ENCODE data around the gene JMJD1C. TPM values are rescaled to one million over a fixed set of nuclear protein-coding genes. Genes with fewer than 3 reads are reported as not detected.

The JMJD1C gene
- total RNA-seq, 1 donor from 2014 or later: 143 TPM

DNA sequence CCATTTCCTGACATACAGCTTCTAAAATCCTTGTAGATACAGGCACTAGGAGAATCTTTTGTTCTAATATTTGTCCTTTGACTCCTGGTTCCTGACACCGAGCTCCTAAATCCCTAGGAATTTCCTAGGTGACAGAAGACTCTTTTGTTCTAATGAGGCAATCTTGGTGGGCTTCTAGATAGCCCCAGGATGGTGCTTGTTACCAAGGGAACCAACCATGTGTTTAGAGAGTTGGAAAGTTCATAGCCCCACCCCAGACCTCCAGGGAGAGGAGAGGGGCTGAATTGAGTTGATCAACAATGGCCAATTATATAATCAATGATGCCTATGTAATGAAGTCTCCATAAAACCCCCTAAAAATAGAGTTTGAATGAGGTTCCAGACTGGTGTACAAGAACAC is 145.1 kb downstream of the JMJD1C start:
- H3K4me2 ChIP-seq: peak overlapping the region; percentile 62
- Mint-ChIP-seq H3K4me3 (no peak overlapping the region), H3K27me3 (ENCODE audit: insufficient read depth, low read depth) (peaks cover 2% of the 10 kb centered on the region), H3K36me3 (peaks cover 23% of the 10 kb centered on the region), H3K9me3 (peaks cover 2% of the 10 kb centered on the region), H3K27ac (no peak overlapping the region), H3K4me1 (peaks cover 16% of the 10 kb centered on the region)
- no peak overlapping the region for H3K9ac ChIP-seq
- peaks cover 13% of the 10 kb centered on the region for H4K20me1 ChIP-seq (ENCODE audit: low read depth)
- peak; percentile 78 for DNase-seq (ENCODE audit: low spot score)
- peak overlapping the region; percentile 16 for H3K4me3 ChIP-seq
- H3K27me3 ChIP-seq: no peaks in the 10 kb centered on the region
- peaks cover 12% of the 10 kb centered on the region for H3K4me1 ChIP-seq
- no peaks in the 10 kb centered on the region for H3F3A ChIP-seq (ENCODE audit: low read depth)
- H3K36me3 ChIP-seq: no peaks in the 10 kb centered on the region
- peaks cover 92% of the 10 kb centered on the region for H3K79me2 ChIP-seq (ENCODE audit: low read depth)
- H2AFZ ChIP-seq (replicated peaks): no peak overlapping the region
- H3K9me3 ChIP-seq (ENCODE audit: low read depth): no peaks in the 10 kb centered on the region
- peak overlapping the region; percentile 59 for H3K27ac ChIP-seq
- TF ChIP-seq, protein P1, sequence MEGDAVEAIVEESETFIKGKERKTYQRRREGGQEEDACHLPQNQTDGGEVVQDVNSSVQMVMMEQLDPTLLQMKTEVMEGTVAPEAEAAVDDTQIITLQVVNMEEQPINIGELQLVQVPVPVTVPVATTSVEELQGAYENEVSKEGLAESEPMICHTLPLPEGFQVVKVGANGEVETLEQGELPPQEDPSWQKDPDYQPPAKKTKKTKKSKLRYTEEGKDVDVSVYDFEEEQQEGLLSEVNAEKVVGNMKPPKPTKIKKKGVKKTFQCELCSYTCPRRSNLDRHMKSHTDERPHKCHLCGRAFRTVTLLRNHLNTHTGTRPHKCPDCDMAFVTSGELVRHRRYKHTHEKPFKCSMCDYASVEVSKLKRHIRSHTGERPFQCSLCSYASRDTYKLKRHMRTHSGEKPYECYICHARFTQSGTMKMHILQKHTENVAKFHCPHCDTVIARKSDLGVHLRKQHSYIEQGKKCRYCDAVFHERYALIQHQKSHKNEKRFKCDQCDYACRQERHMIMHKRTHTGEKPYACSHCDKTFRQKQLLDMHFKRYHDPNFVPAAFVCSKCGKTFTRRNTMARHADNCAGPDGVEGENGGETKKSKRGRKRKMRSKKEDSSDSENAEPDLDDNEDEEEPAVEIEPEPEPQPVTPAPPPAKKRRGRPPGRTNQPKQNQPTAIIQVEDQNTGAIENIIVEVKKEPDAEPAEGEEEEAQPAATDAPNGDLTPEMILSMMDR (IDR thresholded peaks at IDR 0.05): no peak
- no peak for TF ChIP-seq EZH2 (IDR thresholded peaks at IDR 0.05)
- TF ChIP-seq EZH2phosphoT487 (IDR thresholded peaks at IDR 0.05): no peak

DNA sequence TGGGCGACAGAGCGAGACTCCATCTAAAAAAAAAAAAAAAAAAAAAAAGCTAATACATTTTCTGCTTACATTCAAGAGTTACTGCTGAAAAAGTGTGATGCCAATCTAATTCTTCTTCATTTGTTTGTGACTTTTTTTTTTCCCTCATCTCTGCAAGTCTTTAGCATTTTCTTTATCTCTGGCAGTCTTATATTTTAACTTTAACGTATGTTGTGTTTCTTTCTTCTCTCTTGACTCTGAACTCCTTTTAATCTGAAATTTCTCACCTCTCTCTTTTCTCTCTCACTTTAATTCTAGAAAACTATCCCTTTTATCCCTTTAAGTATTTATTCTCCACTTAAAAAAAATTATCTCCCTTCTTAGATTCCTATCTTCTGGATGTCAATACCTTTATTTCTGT is 146.5 kb downstream of the JMJD1C start:
- no peaks in the 10 kb centered on the region for H3K9me3 ChIP-seq (ENCODE audit: low read depth)
- peaks cover 12% of the 10 kb centered on the region for H3K4me1 ChIP-seq
- no peaks in the 10 kb centered on the region for H3K36me3 ChIP-seq
- peaks cover 2% of the 10 kb centered on the region for H3K27me3 Mint-ChIP-seq (ENCODE audit: insufficient read depth, low read depth)
- H3K4me3 ChIP-seq: no peak overlapping the region
- H3K4me2 ChIP-seq: no peak overlapping the region
- no peak overlapping the region for H2AFZ ChIP-seq (replicated peaks)
- TF ChIP-seq, protein P1 (IDR thresholded peaks at IDR 0.05): no peak
- no peak for TF ChIP-seq EZH2phosphoT487 (IDR thresholded peaks at IDR 0.05)
- TF ChIP-seq EZH2 (IDR thresholded peaks at IDR 0.05): no peak
- no peak overlapping the region for H3K9ac ChIP-seq
- H3K36me3 Mint-ChIP-seq: peaks cover 23% of the 10 kb centered on the region
- H3K79me2 ChIP-seq (ENCODE audit: low read depth): peaks cover 85% of the 10 kb centered on the region
- no peaks in the 10 kb centered on the region for H3K27me3 ChIP-seq
- H3F3A ChIP-seq (ENCODE audit: low read depth): no peaks in the 10 kb centered on the region
- H3K27ac Mint-ChIP-seq: no peak overlapping the region
- peaks cover 5% of the 10 kb centered on the region for H4K20me1 ChIP-seq (ENCODE audit: low read depth)
- H3K27ac ChIP-seq: no peak overlapping the region
- peaks cover 16% of the 10 kb centered on the region for H3K4me1 Mint-ChIP-seq
- DNase-seq (ENCODE audit: low spot score): no peak
- peaks cover 2% of the 10 kb centered on the region for H3K9me3 Mint-ChIP-seq
- H3K4me3 Mint-ChIP-seq: no peak overlapping the region

DNA sequence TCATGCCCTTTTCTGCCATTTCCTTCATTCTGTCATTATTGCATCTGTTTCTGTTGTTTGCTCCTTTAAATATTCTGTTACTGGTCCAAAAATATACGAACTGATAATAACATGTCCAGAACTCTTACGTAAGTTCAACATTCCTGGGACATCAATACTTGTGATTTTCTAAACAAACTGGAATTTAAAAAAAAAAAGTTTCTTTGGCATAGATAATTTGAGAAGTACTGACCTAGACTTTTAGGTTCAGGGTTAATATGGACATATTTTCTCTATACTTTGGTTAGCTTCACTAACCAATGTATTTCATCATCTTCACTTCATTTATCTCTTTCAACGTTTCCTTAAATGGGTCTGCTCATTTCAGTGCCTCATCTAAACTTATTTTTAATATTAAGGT is 147.3 kb downstream of the JMJD1C start:
- H3K4me2 ChIP-seq: no peak overlapping the region
- TF ChIP-seq EZH2 (IDR thresholded peaks at IDR 0.05) (no peak), EZH2phosphoT487 (IDR thresholded peaks at IDR 0.05) (no peak)
- TF ChIP-seq, protein P1 (IDR thresholded peaks at IDR 0.05): no peak
- Mint-ChIP-seq H3K9me3 (peaks cover 2% of the 10 kb centered on the region), H3K4me3 (no peak overlapping the region), H3K27ac (no peak overlapping the region), H3K36me3 (peaks cover 29% of the 10 kb centered on the region), H3K27me3 (ENCODE audit: insufficient read depth, low read depth) (peaks cover 4% of the 10 kb centered on the region), H3K4me1 (peaks cover 16% of the 10 kb centered on the region)
- H3F3A ChIP-seq (ENCODE audit: low read depth): no peaks in the 10 kb centered on the region
- H3K79me2 ChIP-seq (ENCODE audit: low read depth): peaks cover 80% of the 10 kb centered on the region
- H3K9ac ChIP-seq: no peak overlapping the region
- H3K27me3 ChIP-seq: no peaks in the 10 kb centered on the region
- peaks cover 6% of the 10 kb centered on the region for H4K20me1 ChIP-seq (ENCODE audit: low read depth)
- no peak overlapping the region for H3K4me3 ChIP-seq
- no peak overlapping the region for H2AFZ ChIP-seq (replicated peaks)
- no peak overlapping the region for H3K27ac ChIP-seq
- no peaks in the 10 kb centered on the region for H3K36me3 ChIP-seq
- peaks cover 12% of the 10 kb centered on the region for H3K4me1 ChIP-seq
- no peak for DNase-seq (ENCODE audit: low spot score)
- H3K9me3 ChIP-seq (ENCODE audit: low read depth): no peaks in the 10 kb centered on the region
